ENCODE results near the gene SRPK2. TPM values are rescaled to one million over a fixed set of nuclear protein-coding genes. Genes with fewer than 3 reads are reported as not detected.

The SRPK2 gene
- polyA plus RNA-seq, 1 donor from 2014 or later: 118 TPM

DNA sequence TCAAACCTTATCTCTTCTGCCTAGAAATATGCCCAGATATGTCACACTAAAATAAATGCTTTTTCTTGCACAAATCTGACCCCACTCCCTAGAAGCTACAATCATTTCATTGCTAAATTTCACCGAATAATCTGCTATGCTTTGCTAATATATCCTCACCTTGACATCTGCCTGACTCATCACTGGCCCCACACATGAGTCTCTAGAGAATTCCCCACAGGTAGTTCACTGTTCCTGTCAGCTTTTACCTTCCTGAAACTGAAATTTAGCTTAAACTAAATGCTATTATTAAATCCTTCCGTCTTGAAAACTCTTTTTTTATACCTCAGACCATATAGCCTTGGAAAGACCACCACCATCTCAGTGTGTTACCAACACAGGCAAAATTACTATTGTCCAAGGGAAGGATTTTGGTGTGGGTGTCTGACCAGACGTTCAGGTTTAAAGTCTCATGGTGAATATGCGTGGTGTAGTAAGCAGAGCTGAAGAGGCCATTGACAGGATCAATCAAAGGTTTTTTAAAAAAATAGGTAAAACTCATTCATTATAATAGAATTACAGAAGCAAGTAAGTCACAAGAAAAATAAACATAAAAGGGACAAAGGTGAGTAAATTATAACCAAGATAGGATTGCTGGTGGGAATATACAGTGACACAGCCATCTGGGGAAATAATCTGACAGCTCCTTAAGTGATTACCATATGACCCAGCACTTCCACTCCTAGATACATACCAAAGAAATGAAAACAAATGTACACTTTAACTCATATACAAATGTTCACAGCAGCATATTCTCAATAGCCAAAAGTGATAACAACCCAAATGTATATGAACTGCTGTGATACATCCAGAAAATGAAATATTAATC, 201.2 kb downstream of the SRPK2 start:
- H3K36me3 ChIP-seq (ENCODE audit: insufficient read depth, low read length): no peaks in the 10 kb centered on the region
- H3K4me2 ChIP-seq (ENCODE audit: low read length): no peak overlapping the region
- no peaks in the 10 kb centered on the region for H3K9me3 ChIP-seq (ENCODE audit: low read length)
- H3K4me3 ChIP-seq (ENCODE audit: low read length): peak overlapping the region; percentile 13
- H2AFZ ChIP-seq (ENCODE audit: low read depth, low read length): no peak overlapping the region
- no peaks in the 10 kb centered on the region for H3K79me2 ChIP-seq (replicated peaks; ENCODE audit: insufficient read depth, low read length)
- H3K9me2 ChIP-seq (ENCODE audit: insufficient read depth, low read length): no peaks in the 10 kb centered on the region
- no peaks in the 10 kb centered on the region for H3K27me3 ChIP-seq (ENCODE audit: insufficient read depth, low read depth, low read length)
- no peaks in the 10 kb centered on the region for H3F3A ChIP-seq (ENCODE audit: insufficient read depth, low read length, poor library complexity, severe bottlenecking)
- no peaks in the 10 kb centered on the region for H4K20me1 ChIP-seq (ENCODE audit: insufficient read depth)
- TF ChIP-seq POLR2AphosphoS5 (IDR thresholded peaks at IDR 0.05) (no peak), SMC3 (conservative IDR thresholded peaks at IDR 0.05; ENCODE audit: poor library complexity) (no peak), CTCF (IDR thresholded peaks at IDR 0.05; ENCODE audit: poor library complexity, severe bottlenecking) (no peak), RAD21 (conservative IDR thresholded peaks at IDR 0.05) (no peak)
- TF ChIP-seq, protein P1, sequence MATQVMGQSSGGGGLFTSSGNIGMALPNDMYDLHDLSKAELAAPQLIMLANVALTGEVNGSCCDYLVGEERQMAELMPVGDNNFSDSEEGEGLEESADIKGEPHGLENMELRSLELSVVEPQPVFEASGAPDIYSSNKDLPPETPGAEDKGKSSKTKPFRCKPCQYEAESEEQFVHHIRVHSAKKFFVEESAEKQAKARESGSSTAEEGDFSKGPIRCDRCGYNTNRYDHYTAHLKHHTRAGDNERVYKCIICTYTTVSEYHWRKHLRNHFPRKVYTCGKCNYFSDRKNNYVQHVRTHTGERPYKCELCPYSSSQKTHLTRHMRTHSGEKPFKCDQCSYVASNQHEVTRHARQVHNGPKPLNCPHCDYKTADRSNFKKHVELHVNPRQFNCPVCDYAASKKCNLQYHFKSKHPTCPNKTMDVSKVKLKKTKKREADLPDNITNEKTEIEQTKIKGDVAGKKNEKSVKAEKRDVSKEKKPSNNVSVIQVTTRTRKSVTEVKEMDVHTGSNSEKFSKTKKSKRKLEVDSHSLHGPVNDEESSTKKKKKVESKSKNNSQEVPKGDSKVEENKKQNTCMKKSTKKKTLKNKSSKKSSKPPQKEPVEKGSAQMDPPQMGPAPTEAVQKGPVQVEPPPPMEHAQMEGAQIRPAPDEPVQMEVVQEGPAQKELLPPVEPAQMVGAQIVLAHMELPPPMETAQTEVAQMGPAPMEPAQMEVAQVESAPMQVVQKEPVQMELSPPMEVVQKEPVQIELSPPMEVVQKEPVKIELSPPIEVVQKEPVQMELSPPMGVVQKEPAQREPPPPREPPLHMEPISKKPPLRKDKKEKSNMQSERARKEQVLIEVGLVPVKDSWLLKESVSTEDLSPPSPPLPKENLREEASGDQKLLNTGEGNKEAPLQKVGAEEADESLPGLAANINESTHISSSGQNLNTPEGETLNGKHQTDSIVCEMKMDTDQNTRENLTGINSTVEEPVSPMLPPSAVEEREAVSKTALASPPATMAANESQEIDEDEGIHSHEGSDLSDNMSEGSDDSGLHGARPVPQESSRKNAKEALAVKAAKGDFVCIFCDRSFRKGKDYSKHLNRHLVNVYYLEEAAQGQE (IDR thresholded peaks at IDR 0.05; ENCODE audit: borderline replicate concordance): no peak
- peak overlapping the region; percentile 35 for H3K27ac ChIP-seq (ENCODE audit: low read length)
- H3K9ac ChIP-seq (ENCODE audit: low read length): no peak overlapping the region

- H3K27ac ChIP-seq (ENCODE audit: low read length): no peak overlapping the region
- no peaks in the 10 kb centered on the region for H3F3A ChIP-seq (ENCODE audit: insufficient read depth, low read length, poor library complexity, severe bottlenecking)
- no peaks in the 10 kb centered on the region for H3K36me3 ChIP-seq (ENCODE audit: insufficient read depth, low read length)
- no peaks in the 10 kb centered on the region for H3K27me3 ChIP-seq (ENCODE audit: insufficient read depth, low read depth, low read length)
- H3K4me3 ChIP-seq (ENCODE audit: low read length): no peak overlapping the region
- no peaks in the 10 kb centered on the region for H4K20me1 ChIP-seq (ENCODE audit: insufficient read depth)
- H3K4me2 ChIP-seq (ENCODE audit: low read length): no peak overlapping the region
- no peak overlapping the region for H3K9ac ChIP-seq (ENCODE audit: low read length)
- no peaks in the 10 kb centered on the region for H3K9me2 ChIP-seq (ENCODE audit: insufficient read depth, low read length)
- no peak for TF ChIP-seq EP300 (conservative IDR thresholded peaks at IDR 0.05; ENCODE audit: poor library complexity, severe bottlenecking)
- TF ChIP-seq, protein P1 (IDR thresholded peaks at IDR 0.05; ENCODE audit: borderline replicate concordance): no peak
- TF ChIP-seq POLR2AphosphoS5 (IDR thresholded peaks at IDR 0.05): no peak
- no peak for TF ChIP-seq TAF1 (IDR thresholded peaks at IDR 0.05; ENCODE audit: low read depth)
- TF ChIP-seq EZH2 (IDR thresholded peaks at IDR 0.05; ENCODE audit: borderline replicate concordance, insufficient read depth, low read length, poor library complexity, severe bottlenecking): no peak
- no peak for TF ChIP-seq SMC3 (conservative IDR thresholded peaks at IDR 0.05; ENCODE audit: poor library complexity)
- no peak for TF ChIP-seq MXI1 (conservative IDR thresholded peaks at IDR 0.05; ENCODE audit: poor library complexity, severe bottlenecking)
- no peak for TF ChIP-seq RAD21 (conservative IDR thresholded peaks at IDR 0.05)
- no peak for TF ChIP-seq CTCF (IDR thresholded peaks at IDR 0.05; ENCODE audit: poor library complexity, severe bottlenecking)
- peaks cover 8% of the 10 kb centered on the region for H3K79me2 ChIP-seq (replicated peaks; ENCODE audit: insufficient read depth, low read length)
- H2AFZ ChIP-seq (ENCODE audit: low read depth, low read length): no peak overlapping the region
- H3K9me3 ChIP-seq (ENCODE audit: low read length): no peaks in the 10 kb centered on the region
Observed at GRCh38 chr7:105185290-105186010, 203.3 kb downstream of the SRPK2 start.

Data from neural cell (in vitro differentiated cells).